HG02870 (cell line): Measurements from ENCODE around the gene GTPBP3.
A peak's percentile ranks its signal among the peaks of the same experiment; 100 is the strongest.

Experiments
- ATAC-seq: cut with Tn5 transposase; IDR thresholded peaks from one replicate; pipeline ENCODE4 v1.9.1; 2021; ENCODE audit warnings: mild to moderate bottlenecking, moderate library complexity; ENCODE audit not compliant: unreplicated experiment

The GTPBP3 gene

GRCh38 chr19:17379221-17379631, 41.9 kb downstream of the GTPBP3 start:
- no peak for ATAC-seq

GRCh38 chr19:17380426-17381138, 43.2 kb downstream of the GTPBP3 start:
- no peak for ATAC-seq

- no peak for ATAC-seq
These were observed 48.7 kb downstream of the GTPBP3 start for GRCh38 chr19:17385878-17386611.

GRCh38 chr19:17389288-17389687, 51.9 kb downstream of the GTPBP3 start:
- ATAC-seq, result no peak

GRCh38 chr19:17389957-17390664, 52.8 kb downstream of the GTPBP3 start:
- no peak for ATAC-seq

- peak; percentile 83 for ATAC-seq
These were observed 53.5 kb downstream of the GTPBP3 start for GRCh38 chr19:17390665-17391370.

- no peak for ATAC-seq
These were observed 54.2 kb downstream of the GTPBP3 start for GRCh38 chr19:17391371-17392151.
